Endothelial cell of umbilical vein (primary cell): ENCODE results near the gene PLAC8L1. TPM values are rescaled to one million over a fixed set of nuclear protein-coding genes. Genes with fewer than 3 reads are reported as not detected.

Experiments used
- BruUV-seq: library from RNA; stranded (reverse); fragments of 400-500 nt; replicated peaks from 2 replicates; lab custom pipeline; 2021; lab: Mats Ljungman, UMichigan
- CTCF ChIA-PET: fragments of 300-600, 350-600 bp; sonication (Branson Sonifier 250); formaldehyde crosslinking; loops from one replicate; lab custom pipeline; 2021; ENCODE audit warnings: antibody characterized with exemption, inconsistent platforms; lab: Charles Lee
- POLR2A ChIA-PET: fragments of 300-600, 350-600 bp; sonication (Branson Sonifier 250); formaldehyde crosslinking; loops from one replicate; lab custom pipeline; 2021; ENCODE audit warnings: antibody characterized with exemption, inconsistent platforms; lab: Charles Lee
- DNase-seq: peaks from one replicate; pipeline ENCODE4 v3.0.0-alpha.2; 2011; ENCODE audit warnings: low read depth, low spot score
- FAIRE-seq: peaks from 2 replicates; lab custom pipeline; 2011; peaks lifted over from hg19 to GRCh38; lab: Jason Lieb, UNC
- H2AFZ ChIP-seq: 2 replicates; pipeline ENCODE4 v1.6.0; 2012; ENCODE audit warnings: low read depth, low read length, control low read depth, inconsistent platforms
- H3K27ac ChIP-seq: 2 replicates; pipeline ENCODE4 v1.5.1; 2011; ENCODE audit warnings: low read depth, mild to moderate bottlenecking, control low read depth, low read length, moderate library complexity; ENCODE audit not compliant: insufficient read depth
- H3K27me3 ChIP-seq, 2 experiments: 2 replicates each; pipeline versions ENCODE4 v1.6.0 to v1.6.1; 2011; ENCODE audit warnings: low read length in 2 of 2, mixed read lengths in 1 of 2; ENCODE audit not compliant: control insufficient read depth in 2 of 2, insufficient read depth in 2 of 2
- H3K36me3 ChIP-seq, 2 experiments: 2 replicates in 1 of 2; 3 replicates in 1 of 2; pipeline ENCODE4 v1.5.1; 2011; ENCODE audit warnings: low read length in 2 of 2, mild to moderate bottlenecking in 1 of 2, moderate library complexity in 1 of 2; ENCODE audit not compliant: control insufficient read depth in 2 of 2, insufficient read depth in 2 of 2; ENCODE audit errors: extremely low read depth in 1 of 2
- H3K4me1 ChIP-seq: 3 replicates; pipeline ENCODE4 v1.5.1; 2011; ENCODE audit warnings: mild to moderate bottlenecking, low read length; ENCODE audit not compliant: control insufficient read depth, insufficient read depth; ENCODE audit errors: extremely low read depth
- H3K4me2 ChIP-seq: 2 replicates; pipeline ENCODE4 v1.6.1; 2011; ENCODE audit warnings: low read length, control low read depth, mixed read lengths; ENCODE audit not compliant: insufficient read depth
- H3K4me3 ChIP-seq, 3 experiments: fragments of 200-600 bp in 1 of 3; sonication (generic), shearing (Covaris generic) in 1 of 3; replicated peaks in 1 of 3; 2 replicates each; pipeline ENCODE4 v1.5.1; 2011 to 2016; ENCODE audit warnings: control low read depth in 3 of 3, low read length in 3 of 3, mild to moderate bottlenecking in 2 of 3, inconsistent platforms in 1 of 3, low read depth in 1 of 3, moderate library complexity in 1 of 3; ENCODE audit not compliant: insufficient read depth in 1 of 3
- H3K79me2 ChIP-seq: 2 replicates; pipeline ENCODE4 v1.6.0; 2012; ENCODE audit warnings: low read length, inconsistent platforms; ENCODE audit not compliant: control insufficient read depth, insufficient read depth
- H3K9ac ChIP-seq: replicated peaks from 2 replicates; pipeline ENCODE3; 2011; ENCODE audit warnings: low read length, control low read depth; ENCODE audit not compliant: insufficient read depth; ENCODE audit errors: extremely low read depth
- H3K9me1 ChIP-seq: replicated peaks from 3 replicates; pipeline ENCODE4 v1.6.0; 2011; ENCODE audit warnings: mild to moderate bottlenecking, low read length; ENCODE audit not compliant: control insufficient read depth, insufficient read depth; ENCODE audit errors: extremely low read depth
- H3K9me3 ChIP-seq: replicated peaks from 2 replicates; pipeline ENCODE4 v1.5.1; 2012; ENCODE audit warnings: low read length, inconsistent platforms; ENCODE audit not compliant: control insufficient read depth, insufficient read depth
- H4K20me1 ChIP-seq: replicated peaks from 2 replicates; pipeline ENCODE3; 2011; ENCODE audit warnings: mild to moderate bottlenecking, low read length; ENCODE audit not compliant: control insufficient read depth, insufficient read depth; ENCODE audit errors: extremely low read depth
- EZH2 ChIP-seq: IDR thresholded peaks from 2 replicates; pipeline ENCODE4 v1.6.1; 2012; ENCODE audit warnings: borderline replicate concordance, low read depth, mild to moderate bottlenecking, moderate library complexity, low read length, inconsistent platforms; ENCODE audit not compliant: severe bottlenecking
- FOS ChIP-seq: IDR thresholded peaks from 2 replicates; pipeline ENCODE4 v1.6.1; 2011; ENCODE audit warnings: mild to moderate bottlenecking, low read length, moderate library complexity, borderline replicate concordance; ENCODE audit not compliant: insufficient read depth
- GATA2 ChIP-seq: IDR thresholded peaks from 2 replicates; pipeline ENCODE4 v1.7.0; 2011; ENCODE audit warnings: low read depth, mild to moderate bottlenecking, moderate library complexity, mixed read lengths, low read length; ENCODE audit not compliant: insufficient read length, insufficient read depth
- JUN ChIP-seq: IDR thresholded peaks from 2 replicates; pipeline ENCODE4 v1.6.1; 2011; ENCODE audit warnings: borderline replicate concordance, low read depth; ENCODE audit not compliant: insufficient read length, insufficient read depth
- MYC ChIP-seq: IDR thresholded peaks from one replicate; pipeline ENCODE4 v1.6.1; 2011; ENCODE audit warnings: mild to moderate bottlenecking, low read depth, low read length
- POLR2A ChIP-seq: IDR thresholded peaks from 2 replicates; pipeline ENCODE4 v1.6.1; 2012; ENCODE audit warnings: low read depth, mild to moderate bottlenecking, control low read depth, low read length
- POLR2AphosphoS5 ChIP-seq: IDR thresholded peaks from 2 replicates; pipeline ENCODE4 v1.6.1; 2012; ENCODE audit warnings: low read depth, mild to moderate bottlenecking, control low read depth, low read length, moderate library complexity; ENCODE audit not compliant: insufficient read depth
- dilution Hi-C: fragments of 300-500 bp; cut with MboI; formaldehyde crosslinking; loops from one replicate; pipeline ENCODE4 v1.15.0; 2019; ENCODE audit warnings: low sequenced_read_pairs; ENCODE audit not compliant: extremely low pct_ligation_motif_present
- intact Hi-C: fragments of 100-400 bp; cut with micrococcal nuclease; formaldehyde crosslinking; loops from one replicate; pipeline ENCODE4 v1.10.0; 2022
- polyA plus RNA-seq, 4 experiments: library from polyadenylated mRNA; depleted of rRNA in 3 of 4; stranded (reverse) in 3 of 4; unstranded in 1 of 4; fragments of >200 nt; gene quantifications; 2 replicates each; pipeline versions ENCODE4 v1.2.1 to v1.2.3, GENCODE V29; 2011 to 2012; ENCODE audit warnings: missing spikeins in 1 of 4
- total RNA-seq: library from RNA; stranded (reverse); gene quantifications from 2 replicates; pipeline ENCODE4 v1.2.3, GENCODE V29; 2021
- TF ChIP-seq, protein P1 (sequence below), 2 donors: IDR thresholded peaks; 1 replicate in 1 of 2; 2 replicates in 1 of 2; pipeline ENCODE4 v1.5.1; 2011; ENCODE audit warnings: low read length in 2 of 2, mild to moderate bottlenecking in 2 of 2, moderate library complexity in 2 of 2, control low read depth in 1 of 2, inconsistent platforms in 1 of 2, low read depth in 1 of 2; ENCODE audit not compliant: insufficient read depth in 1 of 2; ENCODE audit errors: extremely low read depth in 1 of 2
- TF ChIP-seq, protein P2 (sequence below): IDR thresholded peaks from 2 replicates; pipeline ENCODE4 v1.6.1; 2011; ENCODE audit not compliant: insufficient read depth, insufficient read length

PLAC8L1 gene
- total and polyA plus RNA-seq, 2 donors (not counting 3 experiments of a cell fraction or from before 2014, with no cell fraction given), result 0.80 to 0.99 TPM

DNA sequence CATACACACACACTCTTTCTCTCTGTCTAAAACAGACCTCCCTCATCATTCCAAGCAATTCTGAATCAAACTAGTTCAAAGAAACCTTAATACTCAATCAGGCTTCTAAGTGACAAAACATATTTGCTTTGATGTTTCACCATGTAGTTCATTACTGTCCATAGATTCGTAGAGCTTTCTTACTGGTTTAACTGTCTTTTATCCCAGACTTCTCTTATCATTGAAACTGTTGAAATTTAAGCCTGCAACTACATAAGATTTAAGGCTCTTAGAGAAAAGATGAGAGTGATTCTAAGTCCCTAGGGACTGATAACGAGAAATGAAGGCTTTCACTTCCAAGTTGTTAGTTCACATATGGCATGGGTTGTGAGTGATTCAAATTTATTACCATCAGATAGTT lies 11.0 kb upstream of the PLAC8L1 start:
- Histone ChIP-seq H4K20me1 (no peaks in the 10 kb centered on the region), H3K4me2 (no peak overlapping the region), H3K27ac (no peak overlapping the region), H3K79me2 (no peaks in the 10 kb centered on the region), H3K4me3 (no peak overlapping the region), H2AFZ (no peak overlapping the region), H3K9ac (no peak overlapping the region), H3K36me3 (peaks cover 5 to 17% of the 10 kb centered on the region in 2 experiments), H3K9me1 (no peaks in the 10 kb centered on the region), H3K9me3 (no peaks in the 10 kb centered on the region), H3K27me3 (no peaks in the 10 kb centered on the region), H3K4me1 (no peaks in the 10 kb centered on the region)
- dilution Hi-C loops (no loop called here), intact Hi-C loops (no loop called here)
- DNase-seq, result no peak
- ChIA-PET CTCF (no interaction called here), POLR2A (no interaction called here)
- TF ChIP-seq GATA2 (no peak), EZH2 (no peak), MYC (no peak), JUN (no peak), POLR2AphosphoS5 (no peak), POLR2A (no peak), FOS (no peak)
- TF ChIP-seq, protein P1, sequence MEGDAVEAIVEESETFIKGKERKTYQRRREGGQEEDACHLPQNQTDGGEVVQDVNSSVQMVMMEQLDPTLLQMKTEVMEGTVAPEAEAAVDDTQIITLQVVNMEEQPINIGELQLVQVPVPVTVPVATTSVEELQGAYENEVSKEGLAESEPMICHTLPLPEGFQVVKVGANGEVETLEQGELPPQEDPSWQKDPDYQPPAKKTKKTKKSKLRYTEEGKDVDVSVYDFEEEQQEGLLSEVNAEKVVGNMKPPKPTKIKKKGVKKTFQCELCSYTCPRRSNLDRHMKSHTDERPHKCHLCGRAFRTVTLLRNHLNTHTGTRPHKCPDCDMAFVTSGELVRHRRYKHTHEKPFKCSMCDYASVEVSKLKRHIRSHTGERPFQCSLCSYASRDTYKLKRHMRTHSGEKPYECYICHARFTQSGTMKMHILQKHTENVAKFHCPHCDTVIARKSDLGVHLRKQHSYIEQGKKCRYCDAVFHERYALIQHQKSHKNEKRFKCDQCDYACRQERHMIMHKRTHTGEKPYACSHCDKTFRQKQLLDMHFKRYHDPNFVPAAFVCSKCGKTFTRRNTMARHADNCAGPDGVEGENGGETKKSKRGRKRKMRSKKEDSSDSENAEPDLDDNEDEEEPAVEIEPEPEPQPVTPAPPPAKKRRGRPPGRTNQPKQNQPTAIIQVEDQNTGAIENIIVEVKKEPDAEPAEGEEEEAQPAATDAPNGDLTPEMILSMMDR (IDR thresholded peaks at IDR 0.05; ENCODE audit: extremely low read depth in 1 of 2, insufficient read depth in 1 of 2, low read depth in 1 of 2, low read length in 2 of 2), result no peak
- TF ChIP-seq, protein P2, sequence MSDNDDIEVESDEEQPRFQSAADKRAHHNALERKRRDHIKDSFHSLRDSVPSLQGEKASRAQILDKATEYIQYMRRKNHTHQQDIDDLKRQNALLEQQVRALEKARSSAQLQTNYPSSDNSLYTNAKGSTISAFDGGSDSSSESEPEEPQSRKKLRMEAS, result no peak
- FAIRE-seq, result no peak
- no TSS peak for BruUV-seq
